ENCODE results near the gene BMAL2. TPM values are rescaled to one million over a fixed set of nuclear protein-coding genes. Genes with fewer than 3 reads are reported as not detected.

BMAL2 gene
- total RNA-seq, 1 experiment from 2014 or later, result 21.5 TPM

GRCh38 chr12:27344760-27345159 is 12.1 kb downstream of the BMAL2 start:
- Histone ChIP-seq H3K36me3 (ENCODE audit: control insufficient read depth in 1 of 2, insufficient read depth in 2 of 2, low read length in 2 of 2) (no peaks in the 10 kb centered on the region), H3K4me3 (replicated peaks in 1 of 2; ENCODE audit: low read depth in 1 of 2, low read length in 2 of 2) (no peak overlapping the region), H3K9me3 (ENCODE audit: control insufficient read depth in 1 of 2, insufficient read depth in 1 of 2, low read depth in 1 of 2, low read length in 2 of 2) (no peaks in the 10 kb centered on the region), H4K20me1 (ENCODE audit: insufficient read depth) (no peaks in the 10 kb centered on the region), H3K9ac (ENCODE audit: low read length) (no peak overlapping the region), H3K4me2 (ENCODE audit: low read length) (no peak overlapping the region), H3K9me2 (ENCODE audit: insufficient read depth) (no peaks in the 10 kb centered on the region), H2AFZ (ENCODE audit: low read depth, low read length, poor library complexity, severe bottlenecking) (no peak overlapping the region), H3K27me3 (ENCODE audit: insufficient read depth, low read length) (no peaks in the 10 kb centered on the region), H3K79me2 (ENCODE audit: insufficient read depth, low read length) (peaks cover 38% of the 10 kb centered on the region), H3K4me1 (ENCODE audit: control insufficient read depth in 1 of 2, insufficient read depth in 2 of 2, low read length in 2 of 2) (peaks cover 5 to 20% of the 10 kb centered on the region in 2 experiments; a peak in 1 of 4 replicates), H3K27ac (ENCODE audit: low read depth, low read length) (no peak overlapping the region)
- TF ChIP-seq EGR1 (IDR thresholded peaks at IDR 0.05; ENCODE audit: low read depth) (no peak), ZFX (IDR thresholded peaks at IDR 0.05) (no peak), SP1 (IDR thresholded peaks at IDR 0.05; ENCODE audit: low read depth) (no peak), SRF (IDR thresholded peaks at IDR 0.05; ENCODE audit: low read depth) (no peak), POLR2A (IDR thresholded peaks at IDR 0.05; ENCODE audit: borderline replicate concordance, extremely low read depth, insufficient read depth, insufficient read length) (no peak), ATF3 (IDR thresholded peaks at IDR 0.05) (no peak)
- TF ChIP-seq, protein P1, sequence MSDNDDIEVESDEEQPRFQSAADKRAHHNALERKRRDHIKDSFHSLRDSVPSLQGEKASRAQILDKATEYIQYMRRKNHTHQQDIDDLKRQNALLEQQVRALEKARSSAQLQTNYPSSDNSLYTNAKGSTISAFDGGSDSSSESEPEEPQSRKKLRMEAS (IDR thresholded peaks at IDR 0.05), result no peak
- POLR2A ChIA-PET, result no interaction called here
- intact Hi-C loops (cut with micrococcal nuclease), result no loop called here
- ATAC-seq (no peak), DNase-seq (ENCODE audit: low read depth, low spot score) (no peak)
- no TSS peak for BruUV-seq (replicated peaks)
- CTCF ChIA-PET, result no interaction called here
- RAD21 ChIA-PET (ENCODE audit: low non-redundant PET in 1 of 2, low total read pairs in 2 of 2, uncharacterized antibody in 2 of 2, unreplicated experiment in 2 of 2), result no interaction called here

DNA sequence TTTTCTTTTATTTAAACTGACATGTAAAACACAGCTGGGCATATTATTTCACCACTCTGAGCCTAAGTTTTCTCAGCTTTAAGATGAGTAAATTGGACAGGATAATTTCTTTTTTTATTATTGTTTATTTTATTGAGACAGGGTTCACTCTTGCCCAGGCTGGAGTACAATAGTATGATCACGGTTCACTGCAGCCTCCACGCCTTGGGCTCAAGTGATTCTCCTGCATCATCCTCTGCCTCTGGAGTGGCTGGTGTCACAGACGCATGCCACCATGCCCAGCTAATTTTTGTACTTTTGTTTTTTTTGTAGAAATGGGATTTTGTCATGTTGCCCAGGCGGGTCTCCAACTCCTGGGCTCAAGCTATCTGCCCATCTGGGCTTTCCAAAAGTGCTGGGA is 12.7 kb downstream of the BMAL2 start:
- POLR2A ChIA-PET, result no interaction called here
- Histone ChIP-seq H3K4me2 (ENCODE audit: low read length) (no peak overlapping the region), H3K27me3 (ENCODE audit: insufficient read depth, low read length) (no peaks in the 10 kb centered on the region), H3K9me3 (ENCODE audit: control insufficient read depth in 1 of 2, insufficient read depth in 1 of 2, low read depth in 1 of 2, low read length in 2 of 2) (no peaks in the 10 kb centered on the region), H4K20me1 (ENCODE audit: insufficient read depth) (no peaks in the 10 kb centered on the region), H2AFZ (ENCODE audit: low read depth, low read length, poor library complexity, severe bottlenecking) (no peak overlapping the region), H3K79me2 (ENCODE audit: insufficient read depth, low read length) (peaks cover 35% of the 10 kb centered on the region), H3K36me3 (ENCODE audit: control insufficient read depth in 1 of 2, insufficient read depth in 2 of 2, low read length in 2 of 2) (no peaks in the 10 kb centered on the region), H3K27ac (ENCODE audit: low read depth, low read length) (no peak overlapping the region), H3K4me1 (ENCODE audit: control insufficient read depth in 1 of 2, insufficient read depth in 2 of 2, low read length in 2 of 2) (peaks cover 5 to 20% of the 10 kb centered on the region in 2 experiments; a peak in 1 of 4 replicates), H3K4me3 (replicated peaks in 1 of 2; ENCODE audit: low read depth in 1 of 2, low read length in 2 of 2) (no peak overlapping the region), H3K9me2 (ENCODE audit: insufficient read depth) (no peaks in the 10 kb centered on the region), H3K9ac (ENCODE audit: low read length) (no peak overlapping the region)
- TF ChIP-seq ZFX (IDR thresholded peaks at IDR 0.05), result no peak
- CTCF ChIA-PET, result no interaction called here
- DNase-seq (ENCODE audit: low read depth, low spot score) (no peak), ATAC-seq (no peak)
- intact Hi-C loops (cut with micrococcal nuclease), result no loop called here
- RAD21 ChIA-PET (ENCODE audit: low non-redundant PET in 1 of 2, low total read pairs in 2 of 2, uncharacterized antibody in 2 of 2, unreplicated experiment in 2 of 2), result no interaction called here
- BruUV-seq (replicated peaks), result no TSS peak

Measured in HCT116 (cell line).